SIG-M5 (cell line): Measurements from ENCODE around the gene SHLD2.
"Not testable (repeated sequence)": the region's sequence is repeated elsewhere in the genome, so short reads cannot be mapped to it uniquely, and the experiment has no call there.

Source experiments
- DNase-seq: peaks from one replicate; lab custom pipeline; 2025; lab: John Stamatoyannopoulos, UW

The SHLD2 gene

GRCh38 chr10:87213150-87213765 is 118.3 kb downstream of the SHLD2 start:
- DNase-seq = not testable (repeated sequence)

- not testable (repeated sequence) for DNase-seq
Observed at GRCh38 chr10:87213806-87214205, 118.8 kb downstream of the SHLD2 start.

DNA sequence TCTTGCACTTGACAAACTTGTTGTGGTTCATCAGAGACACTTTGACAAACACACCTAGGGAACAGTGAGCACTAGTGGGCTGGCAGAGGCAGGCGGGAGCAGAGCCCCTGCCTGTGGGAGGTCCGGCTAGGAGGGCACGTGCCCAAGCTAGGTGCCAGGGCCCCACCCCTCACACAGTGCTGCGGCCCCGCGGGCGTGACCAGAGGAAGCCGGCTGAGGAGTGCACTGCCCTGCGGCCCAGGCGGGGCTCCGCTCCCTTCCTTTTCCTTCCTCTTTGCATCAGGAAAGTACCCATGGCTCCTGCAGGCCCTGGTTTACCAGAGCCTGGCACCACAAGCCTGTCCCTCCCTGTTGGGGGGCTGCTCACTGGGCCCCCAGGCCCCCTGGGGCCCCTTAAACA is 121.1 kb downstream of the SHLD2 start:
- not testable (repeated sequence) for DNase-seq

GRCh38 chr10:87219370-87219769 is 124.4 kb downstream of the SHLD2 start:
- not testable (repeated sequence) for DNase-seq

DNA sequence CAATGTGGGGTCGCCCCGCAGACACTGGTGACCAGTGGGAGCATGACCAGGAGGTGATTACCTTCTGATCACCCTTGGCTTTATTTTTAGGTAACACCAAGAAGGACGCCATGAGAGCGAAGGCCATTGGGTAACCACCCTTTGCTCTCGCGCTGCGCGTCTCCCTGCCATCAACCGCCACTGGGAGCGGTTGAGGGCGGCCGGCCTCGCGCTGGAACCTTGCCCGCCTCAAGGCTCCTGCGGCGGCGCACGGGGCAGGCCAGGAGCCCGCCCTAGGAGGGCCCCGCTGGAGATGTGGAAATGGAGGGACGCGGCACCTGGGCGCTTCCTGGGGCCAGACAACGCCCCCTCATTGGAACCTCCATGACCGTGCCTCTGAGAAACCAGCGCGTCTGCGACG is 127.8 kb downstream of the SHLD2 start:
- not testable (repeated sequence) for DNase-seq

GRCh38 chr10:87225148-87225547 is 130.1 kb downstream of the SHLD2 start, which contains the start of gene NUTM2A:
NUTM2A (plus strand) TSS chr10:87225448; CDS start chr10:87225831, 383 bp downstream.
- not testable (repeated sequence) for DNase-seq

GRCh38 chr10:87228247-87228646 is 133.2 kb downstream of the SHLD2 start:
- DNase-seq = not testable (repeated sequence)

DNA sequence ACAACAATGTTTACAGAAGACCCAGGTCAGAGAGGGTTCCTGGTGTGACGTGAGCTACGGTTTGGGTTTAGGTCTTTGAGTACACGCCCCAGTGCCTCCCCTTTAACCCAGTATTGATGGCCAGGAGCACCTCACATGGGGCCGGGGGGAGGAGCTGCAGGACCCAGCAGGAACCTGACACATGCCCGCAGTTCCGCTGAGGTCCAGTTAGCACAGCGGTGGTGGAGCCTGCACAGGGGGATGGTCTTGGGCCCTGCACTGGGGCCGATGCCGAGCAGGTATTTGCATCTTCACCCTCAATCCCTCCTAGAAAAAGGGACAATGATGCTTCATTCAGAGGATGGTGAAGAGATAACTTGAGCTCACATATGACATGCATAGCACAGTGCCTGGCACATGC is 134.2 kb downstream of the SHLD2 start:
- DNase-seq = not testable (repeated sequence)

- not testable (repeated sequence) for DNase-seq
Observed at GRCh38 chr10:87234854-87235253, 139.8 kb downstream of the SHLD2 start.

GRCh38 chr10:87237244-87237643 is 142.2 kb downstream of the SHLD2 start:
- DNase-seq = not testable (repeated sequence)

DNA sequence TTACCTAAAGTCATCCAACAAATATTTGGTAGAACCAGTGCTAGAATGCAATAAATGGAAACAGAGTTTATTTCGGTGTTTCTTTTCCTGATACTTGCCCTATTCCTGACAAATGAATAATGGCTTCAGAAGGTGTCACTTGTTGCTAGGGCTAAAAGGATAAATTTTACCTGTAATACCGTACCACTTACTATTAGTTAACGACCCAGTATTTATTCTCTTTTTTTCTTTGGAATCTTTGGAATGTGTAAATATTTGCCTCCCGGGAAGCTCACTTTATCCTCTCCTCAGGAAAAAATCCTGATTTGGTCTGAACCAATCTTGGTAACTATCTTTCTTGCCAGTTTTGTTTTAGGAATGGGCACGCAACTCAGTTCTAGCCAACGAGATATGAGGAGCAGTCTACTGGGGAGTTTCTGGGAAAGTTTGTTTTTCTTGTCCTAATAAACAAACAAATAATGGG is 144.4 kb downstream of the SHLD2 start:
- DNase-seq = not testable (repeated sequence)
